PFSK-1 (cell line): Measurements from ENCODE around the gene ZNF385C.

Experiments used
- FOXP2 ChIP-seq: optimal IDR thresholded peaks from 2 replicates; pipeline ENCODE3; 2011; ENCODE audit warnings: borderline replicate concordance, control low read depth, inconsistent platforms; ENCODE audit not compliant: insufficient read depth; ENCODE audit errors: extremely low read length, extremely low read depth
- POLR2AphosphoS5 ChIP-seq: IDR thresholded peaks from 2 replicates; pipeline ENCODE4 v1.6.1; 2012; ENCODE audit warnings: low read depth, mild to moderate bottlenecking, control low read depth, low read length, moderate library complexity
- SIN3A ChIP-seq: IDR thresholded peaks from 2 replicates; pipeline ENCODE4 v1.6.1; 2012; ENCODE audit warnings: mild to moderate bottlenecking, low read length, moderate library complexity, borderline replicate concordance; ENCODE audit not compliant: insufficient read depth
- TAF1 ChIP-seq: IDR thresholded peaks from 2 replicates; pipeline ENCODE4 v1.6.1; 2012; ENCODE audit warnings: low read length, control low read depth, borderline replicate concordance; ENCODE audit not compliant: insufficient read depth
- TF ChIP-seq, protein P1 (sequence below), 2 experiments: IDR thresholded peaks; 2 replicates each; pipeline versions ENCODE4 v1.6.1 to v1.8.0; 2011 to 2012; ENCODE audit warnings: low read depth in 2 of 2, low read length in 2 of 2, control low read depth in 1 of 2, inconsistent platforms in 1 of 2, mild to moderate bottlenecking in 1 of 2, moderate library complexity in 1 of 2; ENCODE audit not compliant: insufficient read depth in 1 of 2

The ZNF385C gene

DNA sequence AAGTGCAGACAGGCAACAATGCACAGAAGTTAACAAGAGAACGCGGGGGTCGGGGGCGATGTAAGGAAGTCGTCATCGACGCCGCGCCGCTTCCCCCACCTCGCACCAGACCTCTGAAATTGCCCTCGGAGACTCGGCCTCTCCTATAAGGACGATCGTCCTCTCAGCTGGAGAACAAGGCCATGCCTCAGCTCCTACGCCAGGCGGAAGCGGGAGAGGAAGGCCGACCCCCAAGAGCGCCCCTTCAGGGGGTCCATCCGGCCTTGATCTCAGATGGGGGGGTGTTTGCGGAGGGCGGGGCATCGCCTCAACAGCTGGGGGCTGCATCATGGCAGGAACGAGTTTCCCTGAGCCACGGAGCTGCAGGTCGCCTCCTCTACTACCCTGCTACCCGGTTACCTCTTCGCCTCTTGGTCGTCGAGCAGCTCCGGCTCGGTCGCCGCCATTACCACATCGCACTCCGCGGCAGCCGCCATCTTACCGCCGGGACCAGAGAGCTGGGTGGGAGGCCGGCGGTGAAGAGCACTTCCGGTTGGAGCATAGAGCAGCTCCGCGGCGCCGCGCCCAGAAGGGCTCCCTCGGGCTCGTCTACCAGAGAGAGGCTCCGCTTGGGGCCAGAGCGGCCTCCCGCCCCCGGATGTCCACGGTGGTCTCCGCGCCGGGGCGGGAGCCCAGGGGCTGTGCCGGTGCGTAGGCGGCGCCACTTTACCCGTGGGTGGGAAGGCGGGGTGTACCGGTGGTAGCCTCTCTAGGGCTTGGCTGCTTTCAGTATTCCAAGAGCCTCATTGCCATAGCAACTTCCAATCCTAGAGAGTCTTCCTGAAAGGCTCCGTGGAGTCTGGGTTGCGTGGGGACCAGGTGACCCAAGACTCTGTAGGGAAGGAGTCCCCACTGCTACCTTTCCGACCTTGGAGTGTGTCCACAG, 81.1 kb downstream of the ZNF385C start, which contains the start of gene DNAJC7:
DNAJC7 (minus strand) TSS at position 499 of the 925 bp plus-strand sequence; CDS start at position 476, 23 bp downstream.
- TF ChIP-seq POLR2AphosphoS5 (peak; percentile 87), FOXP2 (peak; percentile 42), TAF1 (peak; percentile 97), SIN3A (peak; percentile 59; the same call in 1 of the 2 replicates)
- TF ChIP-seq, protein P1, sequence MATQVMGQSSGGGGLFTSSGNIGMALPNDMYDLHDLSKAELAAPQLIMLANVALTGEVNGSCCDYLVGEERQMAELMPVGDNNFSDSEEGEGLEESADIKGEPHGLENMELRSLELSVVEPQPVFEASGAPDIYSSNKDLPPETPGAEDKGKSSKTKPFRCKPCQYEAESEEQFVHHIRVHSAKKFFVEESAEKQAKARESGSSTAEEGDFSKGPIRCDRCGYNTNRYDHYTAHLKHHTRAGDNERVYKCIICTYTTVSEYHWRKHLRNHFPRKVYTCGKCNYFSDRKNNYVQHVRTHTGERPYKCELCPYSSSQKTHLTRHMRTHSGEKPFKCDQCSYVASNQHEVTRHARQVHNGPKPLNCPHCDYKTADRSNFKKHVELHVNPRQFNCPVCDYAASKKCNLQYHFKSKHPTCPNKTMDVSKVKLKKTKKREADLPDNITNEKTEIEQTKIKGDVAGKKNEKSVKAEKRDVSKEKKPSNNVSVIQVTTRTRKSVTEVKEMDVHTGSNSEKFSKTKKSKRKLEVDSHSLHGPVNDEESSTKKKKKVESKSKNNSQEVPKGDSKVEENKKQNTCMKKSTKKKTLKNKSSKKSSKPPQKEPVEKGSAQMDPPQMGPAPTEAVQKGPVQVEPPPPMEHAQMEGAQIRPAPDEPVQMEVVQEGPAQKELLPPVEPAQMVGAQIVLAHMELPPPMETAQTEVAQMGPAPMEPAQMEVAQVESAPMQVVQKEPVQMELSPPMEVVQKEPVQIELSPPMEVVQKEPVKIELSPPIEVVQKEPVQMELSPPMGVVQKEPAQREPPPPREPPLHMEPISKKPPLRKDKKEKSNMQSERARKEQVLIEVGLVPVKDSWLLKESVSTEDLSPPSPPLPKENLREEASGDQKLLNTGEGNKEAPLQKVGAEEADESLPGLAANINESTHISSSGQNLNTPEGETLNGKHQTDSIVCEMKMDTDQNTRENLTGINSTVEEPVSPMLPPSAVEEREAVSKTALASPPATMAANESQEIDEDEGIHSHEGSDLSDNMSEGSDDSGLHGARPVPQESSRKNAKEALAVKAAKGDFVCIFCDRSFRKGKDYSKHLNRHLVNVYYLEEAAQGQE (IDR thresholded peaks at IDR 0.05; ENCODE audit: insufficient read depth in 1 of 2, low read depth in 2 of 2, low read length in 2 of 2) = no peak

DNA sequence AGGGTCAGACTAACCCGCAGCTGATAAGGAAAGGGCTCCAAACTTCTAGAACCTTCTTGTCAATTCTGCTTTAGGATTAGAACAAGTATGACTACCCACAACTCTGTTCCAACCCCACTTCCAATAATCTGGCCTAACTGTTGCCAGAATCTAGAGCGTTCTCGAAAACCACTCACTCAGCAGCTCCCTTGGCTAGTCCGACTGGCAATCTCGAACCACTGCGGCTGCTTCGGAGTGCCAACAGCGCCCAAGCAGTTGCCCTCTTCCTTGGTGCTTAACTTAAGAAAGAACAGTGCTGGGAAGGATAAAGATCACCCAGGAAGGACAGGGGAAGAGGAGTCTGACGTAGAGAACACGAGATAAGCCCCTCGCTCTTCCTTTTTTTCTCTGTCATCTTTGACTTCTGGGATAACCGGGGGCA, 81.9 kb downstream of the ZNF385C start:
- TF ChIP-seq FOXP2 (no peak), TAF1 (no peak), POLR2AphosphoS5 (no peak), SIN3A (no peak)
- TF ChIP-seq, protein P1 (IDR thresholded peaks at IDR 0.05; ENCODE audit: insufficient read depth in 1 of 2, low read depth in 2 of 2, low read length in 2 of 2) = no peak

DNA sequence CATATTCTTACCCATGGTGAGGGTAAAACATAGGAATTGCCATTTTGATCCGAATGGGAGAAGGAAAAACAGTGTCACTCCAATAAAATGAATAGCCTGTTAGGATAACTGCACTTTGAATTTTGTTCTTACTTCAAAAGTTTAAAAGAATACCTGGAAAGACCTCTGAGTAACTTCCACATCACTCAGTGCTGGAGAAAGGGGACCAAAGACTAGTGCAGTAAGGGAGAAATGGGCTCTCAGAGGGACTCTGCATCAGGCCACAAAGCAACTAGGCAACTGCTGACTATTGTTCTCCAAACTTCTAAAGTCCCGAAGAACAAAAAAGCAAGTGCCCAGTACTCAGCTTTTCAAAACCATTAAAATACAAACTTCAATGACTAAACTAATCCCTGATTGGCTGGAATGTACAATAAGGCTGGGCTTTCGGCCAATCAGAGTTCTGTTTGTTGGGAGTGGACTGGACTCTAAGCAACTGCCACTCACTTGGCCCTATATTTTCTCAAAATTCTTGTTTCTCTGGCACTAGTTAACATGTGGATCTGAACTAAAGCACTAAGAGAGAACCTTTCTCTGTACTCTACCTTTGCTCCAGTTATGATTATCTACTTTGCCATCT, 87.3 kb downstream of the ZNF385C start:
- TF ChIP-seq FOXP2 = no peak
- no peak for TF ChIP-seq TAF1
- TF ChIP-seq SIN3A = no peak
- no peak for TF ChIP-seq POLR2AphosphoS5
- TF ChIP-seq, protein P1 (IDR thresholded peaks at IDR 0.05; ENCODE audit: insufficient read depth in 1 of 2, low read depth in 2 of 2, low read length in 2 of 2) = no peak

DNA sequence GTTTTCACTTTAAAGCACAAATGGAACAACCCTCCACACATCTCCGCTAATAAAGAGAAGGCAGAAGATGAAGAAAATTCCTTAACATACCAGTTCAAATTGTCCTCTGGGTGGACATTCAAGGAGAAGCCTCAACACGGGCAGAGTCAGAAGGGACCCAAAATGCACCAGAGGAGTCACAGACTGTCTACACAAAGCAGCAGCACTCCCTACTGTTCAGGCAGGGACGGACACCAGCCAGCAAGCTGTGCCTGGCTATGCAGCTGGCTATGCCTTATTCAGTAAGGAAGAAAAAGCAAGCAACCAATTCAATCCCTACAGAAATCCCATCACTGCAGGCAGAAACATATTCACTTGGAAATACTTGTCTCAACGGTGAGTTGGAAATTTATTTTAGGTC, 89.1 kb downstream of the ZNF385C start:
- TF ChIP-seq SIN3A = no peak
- TF ChIP-seq, protein P1 (IDR thresholded peaks at IDR 0.05; ENCODE audit: insufficient read depth in 1 of 2, low read depth in 2 of 2, low read length in 2 of 2) = no peak
- no peak for TF ChIP-seq FOXP2
- no peak for TF ChIP-seq POLR2AphosphoS5
- TF ChIP-seq TAF1 = no peak
